Spleen (tissue), 11 donors: ENCODE data around the gene PPP2R3B. TPM values are rescaled to one million over a fixed set of nuclear protein-coding genes. Genes with fewer than 3 reads are reported as not detected.

Experiments
- DNase-seq: peaks from one replicate; pipeline ENCODE4 v3.0.0-alpha.2; 2020
- H3K27ac ChIP-seq, 8 donors: fragments of 200-600 bp; sonication (generic) in 7 of 8; 1 replicate in 4 of 8; 2 replicates in 4 of 8; pipeline versions ENCODE4 v1.5.0 to v1.8.0; 2016 to 2021; ENCODE audit warnings: inconsistent platforms in 4 of 8, mild to moderate bottlenecking in 4 of 8, moderate library complexity in 1 of 8
- H3K27me3 ChIP-seq, 7 donors: fragments of 200-600 bp; sonication (generic) in 6 of 7; replicated peaks in 1 of 7; 1 replicate in 4 of 7; 2 replicates in 3 of 7; pipeline versions ENCODE4 v1.5.0 to v1.8.0; 2016 to 2021; ENCODE audit warnings: inconsistent platforms in 3 of 7, mild to moderate bottlenecking in 1 of 7
- H3K36me3 ChIP-seq, 6 donors: fragments of 200-600 bp; sonication (generic) in 5 of 6; 1 replicate in 4 of 6; 2 replicates in 2 of 6; pipeline versions ENCODE4 v1.5.0 to v1.8.0; 2016 to 2021; ENCODE audit warnings: inconsistent platforms in 2 of 6
- H3K4me1 ChIP-seq, 6 donors: fragments of 200-600 bp; sonication (generic) in 5 of 6; 1 replicate in 3 of 6; 2 replicates in 3 of 6; pipeline versions ENCODE4 v1.5.0 to v1.8.0; 2016 to 2021; ENCODE audit warnings: inconsistent platforms in 3 of 6
- H3K4me3 ChIP-seq, 8 donors: fragments of 200-600 bp; sonication (generic) in 7 of 8; 1 replicate in 4 of 8; 2 replicates in 4 of 8; pipeline versions ENCODE4 v1.5.0 to v1.8.0; 2016 to 2021; ENCODE audit warnings: inconsistent platforms in 4 of 8, mild to moderate bottlenecking in 4 of 8, moderate library complexity in 2 of 8
- H3K9me3 ChIP-seq, 8 donors: fragments of 200-600 bp; sonication (generic) in 7 of 8; 1 replicate in 4 of 8; 2 replicates in 4 of 8; pipeline versions ENCODE4 v1.5.0 to v1.8.0; 2016 to 2021; ENCODE audit warnings: inconsistent platforms in 4 of 8
- POLR2A ChIP-seq, 3 donors: fragments of 450-650 bp; IDR thresholded peaks; one replicate each; pipeline ENCODE4 v1.5.1; 2017; ENCODE audit warnings: antibody characterized with exemption in 3 of 3, mild to moderate bottlenecking in 1 of 3
- POLR2AphosphoS5 ChIP-seq, 3 donors: sonication (generic); formaldehyde crosslinking; IDR thresholded peaks; one replicate each; pipeline ENCODE4 v1.5.1; 2017; ENCODE audit warnings: antibody characterized with exemption in 3 of 3
- WGBS, 5 donors: extraction: QIAGEN DNeasy Blood & Tissue Kit in 3 of 5; methylation state at CpG; one replicate each; pipeline versions ENCODE4 v1.1.5 to v1.1.7; 2013 to 2018; 5-methylcytosine and 5-hydroxymethylcytosine counted together
- intact Hi-C: fragments of 100-400 bp; cut with DNase I; formaldehyde crosslinking; loops from one replicate; pipeline ENCODE4 v1.15.0; 2023; ENCODE audit warnings: low total_unique reads
- polyA plus RNA-seq, 3 donors: library from polyadenylated mRNA; stranded (reverse); fragments of 200-250 nt; gene quantifications; one replicate each; pipeline ENCODE4 v1.2.1, GENCODE V29; 2013
- total RNA-seq, 7 donors: library from RNA; depleted of rRNA in 3 of 7; stranded (reverse); fragments of >200 nt in 3 of 7; fragmentation: NEBNext Ultra II Directional in 4 of 7; extraction: Animal tissue kit (Norgen Biotek cat#: 25700) in 4 of 7; gene quantifications; one replicate each; pipeline versions ENCODE4 v1.1.0 to v1.2.1, GENCODE V29; 2016 to 2021
- TF ChIP-seq, protein P1 (sequence below), 11 experiments: fragments of 200-600 bp in 7 of 11; fragments of 450-650 bp in 4 of 11; sonication (generic) in 4 of 11; IDR thresholded peaks in 8 of 11; conservative IDR thresholded peaks in 3 of 11; 1 replicate in 7 of 11; 2 replicates in 4 of 11; pipeline versions ENCODE4 v1.4.0 to v1.8.0; 2016 to 2021; ENCODE audit warnings: antibody characterized with exemption in 11 of 11, inconsistent platforms in 4 of 11, mild to moderate bottlenecking in 1 of 11
- donor health status: healthy with polysubstance abuse.
- donor health status: DM: no; HTN: no; CAD: no; lungs with moderate emphysema.
- donor health status: DM: no; HTN: no; CAD: no.
- donor health status: Bipolar disorder and iron deficiency.
- donor health status: healthy.
- donor health status: DM: no; HTN: no; CAD: no.
- donor health status: DM: yes; HTN: yes; CAD: no.

PPP2R3B gene
- total and polyA plus RNA-seq, 10 donors: 12.6 to 62.2 (median 26.9) TPM

DNA sequence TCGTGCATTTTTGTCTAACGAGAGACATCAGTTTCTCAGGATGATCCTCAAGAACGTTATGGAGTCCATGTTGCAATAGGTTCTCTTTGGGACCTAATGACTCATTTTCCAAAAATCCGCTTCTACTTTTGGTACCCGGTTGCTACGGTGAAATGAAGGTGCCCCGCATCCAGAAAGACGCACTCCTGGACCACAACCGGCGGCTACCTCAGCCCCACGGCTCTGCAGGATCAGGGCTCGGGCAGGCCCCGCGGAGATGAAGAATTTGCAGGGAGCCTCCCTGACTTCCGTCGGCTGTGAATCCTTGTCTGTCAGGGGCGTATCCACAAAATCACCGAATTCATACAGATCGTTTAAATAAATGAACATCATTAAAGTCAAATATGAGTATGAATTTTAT lies 83.7 kb downstream of the PPP2R3B start:
- H3K27me3 ChIP-seq: no peaks in the 10 kb centered on the region
- no peaks in the 10 kb centered on the region for H3K4me1 ChIP-seq
- no peak overlapping the region for H3K27ac ChIP-seq
- DNase-seq: peak; percentile 66
- peaks cover 0 to 16% (median 0%) of the 10 kb centered on the region in 8 donors for H3K9me3 ChIP-seq
- peaks cover 0 to 93% (median 75%) of the 10 kb centered on the region in 6 donors for H3K36me3 ChIP-seq
- TF ChIP-seq POLR2AphosphoS5 (IDR thresholded peaks at IDR 0.05) (peak in 1 of 3 donors; percentile 35), POLR2A (IDR thresholded peaks at IDR 0.05) (no peak)
- TF ChIP-seq, protein P1, sequence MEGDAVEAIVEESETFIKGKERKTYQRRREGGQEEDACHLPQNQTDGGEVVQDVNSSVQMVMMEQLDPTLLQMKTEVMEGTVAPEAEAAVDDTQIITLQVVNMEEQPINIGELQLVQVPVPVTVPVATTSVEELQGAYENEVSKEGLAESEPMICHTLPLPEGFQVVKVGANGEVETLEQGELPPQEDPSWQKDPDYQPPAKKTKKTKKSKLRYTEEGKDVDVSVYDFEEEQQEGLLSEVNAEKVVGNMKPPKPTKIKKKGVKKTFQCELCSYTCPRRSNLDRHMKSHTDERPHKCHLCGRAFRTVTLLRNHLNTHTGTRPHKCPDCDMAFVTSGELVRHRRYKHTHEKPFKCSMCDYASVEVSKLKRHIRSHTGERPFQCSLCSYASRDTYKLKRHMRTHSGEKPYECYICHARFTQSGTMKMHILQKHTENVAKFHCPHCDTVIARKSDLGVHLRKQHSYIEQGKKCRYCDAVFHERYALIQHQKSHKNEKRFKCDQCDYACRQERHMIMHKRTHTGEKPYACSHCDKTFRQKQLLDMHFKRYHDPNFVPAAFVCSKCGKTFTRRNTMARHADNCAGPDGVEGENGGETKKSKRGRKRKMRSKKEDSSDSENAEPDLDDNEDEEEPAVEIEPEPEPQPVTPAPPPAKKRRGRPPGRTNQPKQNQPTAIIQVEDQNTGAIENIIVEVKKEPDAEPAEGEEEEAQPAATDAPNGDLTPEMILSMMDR (IDR thresholded peaks at IDR 0.05 in 8 of 11, conservative IDR thresholded peaks at IDR 0.05 in 3 of 11): no peak
- WGBS, 5 donors: 92 to 97% (median 94%) methylated on average over 19 of the region's 19 CpGs
- intact Hi-C loops: no loop called here
- H3K4me3 ChIP-seq: no peak overlapping the region

DNA sequence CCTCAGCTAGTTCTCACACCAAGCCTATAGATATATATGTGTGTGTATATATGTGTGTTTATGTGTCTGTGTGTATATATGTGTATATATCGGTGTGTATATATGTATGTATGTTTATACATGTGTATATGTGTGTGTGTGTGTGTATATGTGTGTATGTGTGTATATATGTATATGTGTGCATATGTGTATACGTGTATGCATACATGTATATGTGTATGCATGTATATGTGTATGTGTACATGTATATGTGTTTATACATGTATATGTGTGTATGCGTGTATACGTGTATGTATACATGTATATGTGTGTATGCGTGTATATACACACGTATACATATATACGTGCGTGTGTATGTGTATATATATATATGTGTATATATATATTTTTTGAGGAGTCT lies 86.4 kb downstream of the PPP2R3B start:
- WGBS, 5 donors: 84 to 97% (median 92%) methylated on average over 8 of the region's 8 CpGs
- H3K4me1 ChIP-seq: no peaks in the 10 kb centered on the region
- peaks cover 0 to 8% (median 0%) of the 10 kb centered on the region in 8 donors for H3K9me3 ChIP-seq
- H3K36me3 ChIP-seq: peaks cover 0 to 84% (median 62%) of the 10 kb centered on the region in 6 donors
- no peak overlapping the region for H3K27ac ChIP-seq
- H3K27me3 ChIP-seq: no peaks in the 10 kb centered on the region
- TF ChIP-seq POLR2A (IDR thresholded peaks at IDR 0.05) (no peak), POLR2AphosphoS5 (IDR thresholded peaks at IDR 0.05) (no peak)
- TF ChIP-seq, protein P1 (IDR thresholded peaks at IDR 0.05 in 8 of 11, conservative IDR thresholded peaks at IDR 0.05 in 3 of 11): no peak
- DNase-seq: no peak
- no peak overlapping the region for H3K4me3 ChIP-seq
- intact Hi-C loops: no loop called here

DNA sequence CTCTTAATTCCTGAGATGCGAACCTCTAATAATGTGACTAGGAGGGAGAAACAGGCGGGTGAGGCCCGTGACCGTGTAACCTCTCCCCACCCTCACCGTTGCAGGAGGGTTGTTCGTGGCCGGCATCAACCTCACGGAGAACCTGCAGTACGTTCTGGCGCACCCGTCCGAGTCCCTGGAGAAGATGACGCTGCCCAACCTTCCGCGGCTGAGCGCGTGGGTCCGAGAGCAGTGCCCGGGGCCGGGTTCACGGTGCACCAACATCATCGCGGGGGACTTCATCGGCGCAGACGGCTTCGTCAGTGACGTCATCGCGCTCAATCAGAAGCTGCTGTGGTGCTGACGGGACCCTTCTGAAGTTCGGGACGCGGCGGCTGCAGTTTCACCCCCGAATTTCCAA lies 87.7 kb downstream of the PPP2R3B start:
- 97 to 98% (median 98%) methylated on average over 36 of the region's 36 CpGs for WGBS, 5 donors
- H3K36me3 ChIP-seq: peaks cover 0 to 84% (median 65%) of the 10 kb centered on the region in 6 donors

DNA sequence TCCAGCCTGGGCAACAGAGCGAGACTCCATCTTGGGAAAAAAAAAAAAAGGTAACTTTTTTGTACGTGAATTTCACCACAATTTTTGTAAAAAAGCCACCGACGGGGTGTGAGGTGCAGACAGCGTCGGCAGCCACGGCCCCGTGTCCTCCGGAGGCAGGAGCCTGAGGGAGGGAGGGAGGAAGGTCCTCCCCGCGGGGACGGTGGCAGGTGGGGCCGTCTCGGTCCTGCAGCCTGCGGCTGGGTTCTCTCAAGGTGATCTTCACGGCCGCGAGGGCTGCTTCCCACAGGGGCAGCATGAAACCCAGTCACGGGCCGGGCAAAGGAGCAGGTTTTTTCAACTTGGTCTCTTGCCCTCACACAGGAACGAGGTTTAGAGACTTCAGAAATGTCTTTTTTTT lies 91.6 kb downstream of the PPP2R3B start:
- intact Hi-C loops: no loop called here
- H3K36me3 ChIP-seq: peaks cover 5 to 85% (median 67%) of the 10 kb centered on the region in 6 donors
- TF ChIP-seq POLR2AphosphoS5 (IDR thresholded peaks at IDR 0.05) (no peak), POLR2A (IDR thresholded peaks at IDR 0.05) (no peak)
- TF ChIP-seq, protein P1 (IDR thresholded peaks at IDR 0.05 in 8 of 11, conservative IDR thresholded peaks at IDR 0.05 in 3 of 11): no peak
- 89 to 97% (median 92%) methylated on average over 21 of the region's 21 CpGs for WGBS, 5 donors
- no peaks in the 10 kb centered on the region for H3K4me1 ChIP-seq
- peaks cover 0 to 9% (median 0%) of the 10 kb centered on the region in 8 donors for H3K9me3 ChIP-seq
- peak; percentile 61 for DNase-seq
- no peak overlapping the region for H3K27ac ChIP-seq
- H3K27me3 ChIP-seq: no peaks in the 10 kb centered on the region
- no peak overlapping the region for H3K4me3 ChIP-seq

More for the DNA sequence above, 87.7 kb downstream of the PPP2R3B start:
- no peak overlapping the region for H3K4me3 ChIP-seq
- H3K27ac ChIP-seq: no peak overlapping the region
- peak in 2 of 3 donors; percentile 10 to 61 for TF ChIP-seq POLR2AphosphoS5 (IDR thresholded peaks at IDR 0.05)
- TF ChIP-seq POLR2A (IDR thresholded peaks at IDR 0.05): no peak
- TF ChIP-seq, protein P1 (IDR thresholded peaks at IDR 0.05 in 8 of 11, conservative IDR thresholded peaks at IDR 0.05 in 3 of 11): no peak
- DNase-seq: peak; percentile 67
- intact Hi-C loops: no loop called here
- no peaks in the 10 kb centered on the region for H3K4me1 ChIP-seq
- H3K27me3 ChIP-seq: no peaks in the 10 kb centered on the region
- peaks cover 0 to under 1% (median 0%) of the 10 kb centered on the region in 8 donors for H3K9me3 ChIP-seq
